ENCODE results near the gene KCTD2.

GRCh38 chr17:75102385-75102821 is 55.4 kb downstream of the KCTD2 start:
- TF ChIP-seq POLR2AphosphoS5 (IDR thresholded peaks at IDR 0.05; ENCODE audit: borderline replicate concordance, low read depth, low read length), result no peak
- no peak for TF ChIP-seq EZH2 (IDR thresholded peaks at IDR 0.05)
- no peak for TF ChIP-seq FOXP2 (optimal IDR thresholded peaks at IDR 0.05; ENCODE audit: control extremely low read depth, extremely low read length, insufficient read depth)

Data from SK-N-MC (cell line).